ENCODE measurements around the gene C19orf25. TPM values are rescaled to one million over a fixed set of nuclear protein-coding genes. Genes with fewer than 3 reads are reported as not detected.

Gene C19orf25
- total and polyA plus RNA-seq, 2 of the 13 experiments (the other 11 are each of a cell fraction or from before 2014, with no cell fraction given): 14.2 to 32.4 TPM

DNA sequence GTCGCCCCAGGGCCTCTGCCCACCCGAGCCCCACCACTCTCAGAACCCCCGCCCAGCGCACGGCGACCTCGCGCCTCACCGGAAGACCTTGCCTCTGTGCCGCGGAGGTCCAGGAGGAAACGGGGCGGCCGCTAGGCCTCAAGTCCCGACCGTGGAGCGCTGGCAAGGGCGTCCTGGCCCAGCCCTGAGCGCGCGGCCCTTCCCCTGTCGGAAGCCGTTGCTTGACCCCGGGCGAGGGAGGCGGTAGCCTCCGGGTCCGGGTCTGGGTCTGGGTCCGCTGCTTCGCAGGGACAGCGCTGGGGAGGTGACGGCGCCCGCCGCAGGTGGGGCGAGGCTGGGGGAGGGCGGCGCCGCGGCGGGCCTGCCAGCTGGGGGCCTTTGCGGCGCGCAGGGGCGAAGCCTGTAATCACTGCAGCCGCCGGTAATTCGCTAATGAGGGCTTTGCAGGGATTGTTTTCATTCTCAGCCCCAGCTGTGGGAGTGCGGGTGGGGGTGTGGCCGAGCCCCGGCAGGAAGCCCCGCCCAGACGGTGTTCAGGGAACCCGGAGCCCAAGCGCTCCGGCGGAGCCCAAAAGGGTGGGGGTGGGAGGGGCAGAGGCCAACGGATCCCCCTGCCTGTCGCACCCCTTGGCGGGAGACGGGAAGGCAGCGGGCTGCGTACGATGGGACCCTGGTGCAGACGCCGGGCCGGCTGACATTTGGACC, 8.6 kb downstream of the C19orf25 start (continued):
- TF ChIP-seq HNRNPUL1 (IDR thresholded peaks at IDR 0.05; ENCODE audit: low read depth, low read length): no peak
- TF ChIP-seq SNAI1 (CRISPR knock-in tag; IDR thresholded peaks at IDR 0.05; ENCODE audit: borderline replicate concordance): no peak
- TF ChIP-seq KMT2B (CRISPR knock-in tag; IDR thresholded peaks at IDR 0.05): no peak
- 0 out of 2 replicates have a peak, but pooled peaks have one; percentile 23 for TF ChIP-seq HOXD1 (CRISPR knock-in tag; IDR thresholded peaks at IDR 0.05)
- no peak for TF ChIP-seq NR3C1 (CRISPR knock-in tag; IDR thresholded peaks at IDR 0.05)
- TF ChIP-seq, protein P1, sequence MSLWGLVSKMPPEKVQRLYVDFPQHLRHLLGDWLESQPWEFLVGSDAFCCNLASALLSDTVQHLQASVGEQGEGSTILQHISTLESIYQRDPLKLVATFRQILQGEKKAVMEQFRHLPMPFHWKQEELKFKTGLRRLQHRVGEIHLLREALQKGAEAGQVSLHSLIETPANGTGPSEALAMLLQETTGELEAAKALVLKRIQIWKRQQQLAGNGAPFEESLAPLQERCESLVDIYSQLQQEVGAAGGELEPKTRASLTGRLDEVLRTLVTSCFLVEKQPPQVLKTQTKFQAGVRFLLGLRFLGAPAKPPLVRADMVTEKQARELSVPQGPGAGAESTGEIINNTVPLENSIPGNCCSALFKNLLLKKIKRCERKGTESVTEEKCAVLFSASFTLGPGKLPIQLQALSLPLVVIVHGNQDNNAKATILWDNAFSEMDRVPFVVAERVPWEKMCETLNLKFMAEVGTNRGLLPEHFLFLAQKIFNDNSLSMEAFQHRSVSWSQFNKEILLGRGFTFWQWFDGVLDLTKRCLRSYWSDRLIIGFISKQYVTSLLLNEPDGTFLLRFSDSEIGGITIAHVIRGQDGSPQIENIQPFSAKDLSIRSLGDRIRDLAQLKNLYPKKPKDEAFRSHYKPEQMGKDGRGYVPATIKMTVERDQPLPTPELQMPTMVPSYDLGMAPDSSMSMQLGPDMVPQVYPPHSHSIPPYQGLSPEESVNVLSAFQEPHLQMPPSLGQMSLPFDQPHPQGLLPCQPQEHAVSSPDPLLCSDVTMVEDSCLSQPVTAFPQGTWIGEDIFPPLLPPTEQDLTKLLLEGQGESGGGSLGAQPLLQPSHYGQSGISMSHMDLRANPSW (CRISPR knock-in tag; IDR thresholded peaks at IDR 0.05; ENCODE audit: borderline replicate concordance): no peak
- TF ChIP-seq, protein P2, sequence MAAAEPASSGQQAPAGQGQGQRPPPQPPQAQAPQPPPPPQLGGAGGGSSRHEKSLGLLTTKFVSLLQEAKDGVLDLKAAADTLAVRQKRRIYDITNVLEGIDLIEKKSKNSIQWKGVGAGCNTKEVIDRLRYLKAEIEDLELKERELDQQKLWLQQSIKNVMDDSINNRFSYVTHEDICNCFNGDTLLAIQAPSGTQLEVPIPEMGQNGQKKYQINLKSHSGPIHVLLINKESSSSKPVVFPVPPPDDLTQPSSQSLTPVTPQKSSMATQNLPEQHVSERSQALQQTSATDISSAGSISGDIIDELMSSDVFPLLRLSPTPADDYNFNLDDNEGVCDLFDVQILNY (CRISPR knock-in tag; conservative IDR thresholded peaks at IDR 0.05): no peak
- TF ChIP-seq PITX1 (CRISPR knock-in tag; IDR thresholded peaks at IDR 0.05): no peak
- TF ChIP-seq TCF12 (IDR thresholded peaks at IDR 0.05): no peak
- 0 out of 2 replicates have a peak, but pooled peaks have one; percentile 7 for TF ChIP-seq TCF12 (CRISPR knock-in tag; IDR thresholded peaks at IDR 0.05)
- TF ChIP-seq, protein P3, sequence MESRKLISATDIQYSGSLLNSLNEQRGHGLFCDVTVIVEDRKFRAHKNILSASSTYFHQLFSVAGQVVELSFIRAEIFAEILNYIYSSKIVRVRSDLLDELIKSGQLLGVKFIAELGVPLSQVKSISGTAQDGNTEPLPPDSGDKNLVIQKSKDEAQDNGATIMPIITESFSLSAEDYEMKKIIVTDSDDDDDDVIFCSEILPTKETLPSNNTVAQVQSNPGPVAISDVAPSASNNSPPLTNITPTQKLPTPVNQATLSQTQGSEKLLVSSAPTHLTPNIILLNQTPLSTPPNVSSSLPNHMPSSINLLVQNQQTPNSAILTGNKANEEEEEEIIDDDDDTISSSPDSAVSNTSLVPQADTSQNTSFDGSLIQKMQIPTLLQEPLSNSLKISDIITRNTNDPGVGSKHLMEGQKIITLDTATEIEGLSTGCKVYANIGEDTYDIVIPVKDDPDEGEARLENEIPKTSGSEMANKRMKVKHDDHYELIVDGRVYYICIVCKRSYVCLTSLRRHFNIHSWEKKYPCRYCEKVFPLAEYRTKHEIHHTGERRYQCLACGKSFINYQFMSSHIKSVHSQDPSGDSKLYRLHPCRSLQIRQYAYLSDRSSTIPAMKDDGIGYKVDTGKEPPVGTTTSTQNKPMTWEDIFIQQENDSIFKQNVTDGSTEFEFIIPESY (CRISPR knock-in tag; IDR thresholded peaks at IDR 0.05): no peak
- TF ChIP-seq NFKB2 (CRISPR knock-in tag; IDR thresholded peaks at IDR 0.05; ENCODE audit: borderline replicate concordance): no peak
- TF ChIP-seq, protein P4, sequence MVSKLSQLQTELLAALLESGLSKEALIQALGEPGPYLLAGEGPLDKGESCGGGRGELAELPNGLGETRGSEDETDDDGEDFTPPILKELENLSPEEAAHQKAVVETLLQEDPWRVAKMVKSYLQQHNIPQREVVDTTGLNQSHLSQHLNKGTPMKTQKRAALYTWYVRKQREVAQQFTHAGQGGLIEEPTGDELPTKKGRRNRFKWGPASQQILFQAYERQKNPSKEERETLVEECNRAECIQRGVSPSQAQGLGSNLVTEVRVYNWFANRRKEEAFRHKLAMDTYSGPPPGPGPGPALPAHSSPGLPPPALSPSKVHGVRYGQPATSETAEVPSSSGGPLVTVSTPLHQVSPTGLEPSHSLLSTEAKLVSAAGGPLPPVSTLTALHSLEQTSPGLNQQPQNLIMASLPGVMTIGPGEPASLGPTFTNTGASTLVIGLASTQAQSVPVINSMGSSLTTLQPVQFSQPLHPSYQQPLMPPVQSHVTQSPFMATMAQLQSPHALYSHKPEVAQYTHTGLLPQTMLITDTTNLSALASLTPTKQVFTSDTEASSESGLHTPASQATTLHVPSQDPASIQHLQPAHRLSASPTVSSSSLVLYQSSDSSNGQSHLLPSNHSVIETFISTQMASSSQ (IDR thresholded peaks at IDR 0.05; ENCODE audit: low read depth): no peak
- TF ChIP-seq, protein P4 (CRISPR knock-in tag; IDR thresholded peaks at IDR 0.05; ENCODE audit: borderline replicate concordance): 0 out of 2 replicates have a peak, but pooled peaks have one; percentile 18
- TF ChIP-seq ZNF331 (CRISPR knock-in tag; IDR thresholded peaks at IDR 0.05): no peak
- TF ChIP-seq ELF3 (CRISPR knock-in tag; IDR thresholded peaks at IDR 0.05): peak; percentile 11; the same call in 1 of the 2 replicates
- no peak for TF ChIP-seq MIER3 (CRISPR knock-in tag; IDR thresholded peaks at IDR 0.05; ENCODE audit: borderline replicate concordance)
- TF ChIP-seq SNAPC2 (CRISPR knock-in tag; IDR thresholded peaks at IDR 0.05): 0 out of 2 replicates have a peak, but pooled peaks have one; percentile 32
- TF ChIP-seq ZBTB7B (CRISPR knock-in tag; IDR thresholded peaks at IDR 0.05): no peak
- TF ChIP-seq ZNF510 (CRISPR knock-in tag; IDR thresholded peaks at IDR 0.05; ENCODE audit: low read depth): no peak
